Heart left ventricle (tissue), 13 donors: ENCODE measurements around the gene USP48.

Source experiments
- CTCF ChIP-seq, 12 donors: fragments of 200-600 bp; sonication (generic) in 4 of 12; IDR thresholded peaks; one replicate each; pipeline versions ENCODE4 v1.5.0 to v1.8.0; 2018 to 2022; ENCODE audit warnings: antibody characterized with exemption in 12 of 12, mild to moderate bottlenecking in 5 of 12
- POLR2A ChIP-seq, 2 donors: fragments of 450-650 bp; IDR thresholded peaks; one replicate each; pipeline ENCODE4 v1.6.1; 2017; ENCODE audit warnings: antibody characterized with exemption in 2 of 2, mild to moderate bottlenecking in 2 of 2, moderate library complexity in 2 of 2
- donor health status: ischemic (EF 13 %, LVEDD 7.1; RV severe dilation, severe dysfunction).
- donor health status: DM: no; HTN: yes; CAD: no.
- donor health status: DM: no; HTN: no; CAD: no.
- donor health status: ischemic (EF 25% LVEDD 6.9; RV normal size, moderate dysfunction).
- donor health status: ischemic (EF 25% LVEDD 5.7; RV mildly dilated, moderate dysfunction).
- donor health status: ischemic (EF 35%, LVEDD 5.7; RV mildly dilated, moderate dysfunction).
- donor health status: nonischemic (EF 11% LVEDD 7.7; RV severe dilation, severe dysfunction).
- donor health status: DM: yes; HTN: yes; CAD: no.
- donor health status: PGD.
- donor health status: ischemic (EF 29% LVEDD 5.4; RV normal size, mild dysfunction).
- donor health status: nonischemic (EF 23%, LVEDD 6.1; RV moderate dilation, normal function).

DNA sequence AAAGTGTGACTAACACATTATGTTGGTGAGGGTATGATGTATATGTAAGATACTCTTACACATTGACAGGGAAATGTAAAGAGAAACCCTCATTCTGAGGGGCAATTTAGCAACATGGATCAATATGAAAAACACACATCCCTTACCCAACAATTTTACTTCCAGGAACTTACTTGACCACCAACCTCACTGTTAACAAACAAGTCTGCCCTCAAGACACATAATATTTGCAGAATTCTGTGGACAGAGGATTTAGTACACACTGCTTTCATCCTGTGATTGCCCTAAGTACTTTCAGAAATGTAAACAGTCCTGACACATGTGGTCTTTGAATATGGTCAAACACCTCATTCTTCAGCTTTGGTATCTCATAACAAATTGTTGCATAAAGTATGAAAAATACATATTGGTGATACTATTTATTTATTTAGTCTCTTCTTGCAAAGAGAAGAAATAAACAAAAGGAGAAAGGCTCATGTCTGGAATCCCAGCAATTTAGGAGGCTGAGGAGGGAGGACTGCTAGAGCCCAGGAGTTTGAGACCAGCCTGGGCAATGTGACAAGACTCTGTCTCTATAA, 6.9 kb downstream of the USP48 start:
- TF ChIP-seq CTCF (IDR thresholded peaks at IDR 0.05) (no peak), POLR2A (IDR thresholded peaks at IDR 0.05) (no peak)
